GM19035 (cell line): ENCODE results near the gene MYOF.
"Not testable (repeated sequence)": the region's sequence is repeated elsewhere in the genome, so short reads cannot be mapped to it uniquely, and the experiment has no call there.

Experiments used
- ATAC-seq: cut with Tn5 transposase; IDR thresholded peaks from one replicate; pipeline ENCODE4 v1.9.1; 2021; ENCODE audit not compliant: unreplicated experiment

MYOF gene

DNA sequence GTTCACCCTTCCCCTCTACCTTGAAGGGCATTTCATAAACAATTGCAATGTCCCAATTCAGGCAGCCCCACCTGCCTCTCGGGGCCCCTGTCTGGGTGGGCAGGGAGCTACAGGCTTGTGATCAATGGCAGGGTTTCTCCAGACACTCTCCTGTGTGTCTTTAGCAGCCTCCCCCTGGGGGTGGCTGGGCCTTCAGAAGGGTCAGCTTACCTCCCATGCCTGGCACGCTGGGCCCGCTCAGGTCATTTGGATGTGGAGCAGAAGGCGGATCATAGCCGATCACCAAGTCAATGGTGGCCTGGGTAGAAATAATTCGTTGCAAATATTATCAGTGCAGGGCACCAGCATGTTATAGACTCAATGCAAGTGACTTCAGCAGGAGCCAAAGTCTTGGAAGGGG, 56.3 kb downstream of the MYOF start:
- ATAC-seq, result no peak

DNA sequence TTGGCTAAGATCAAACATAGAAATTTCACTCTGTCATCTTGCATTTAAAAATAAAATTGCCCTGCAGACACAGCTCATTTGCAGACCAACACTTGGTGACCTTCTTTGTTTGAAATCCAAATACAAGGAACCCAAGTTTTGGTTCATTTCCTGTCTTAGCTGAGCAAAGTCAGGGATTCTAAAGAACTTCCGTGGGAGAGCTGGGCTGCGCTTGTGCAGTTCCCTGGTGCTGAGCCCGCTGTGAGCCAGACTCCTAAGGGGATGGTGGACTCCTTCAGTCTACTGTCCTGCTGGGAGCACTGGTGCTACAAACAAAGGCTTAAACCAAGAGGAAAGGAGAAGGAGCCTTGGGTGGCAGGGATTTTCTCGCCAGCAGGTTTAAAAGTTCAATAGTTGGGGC, 60.0 kb downstream of the MYOF start:
- ATAC-seq, result no peak

DNA sequence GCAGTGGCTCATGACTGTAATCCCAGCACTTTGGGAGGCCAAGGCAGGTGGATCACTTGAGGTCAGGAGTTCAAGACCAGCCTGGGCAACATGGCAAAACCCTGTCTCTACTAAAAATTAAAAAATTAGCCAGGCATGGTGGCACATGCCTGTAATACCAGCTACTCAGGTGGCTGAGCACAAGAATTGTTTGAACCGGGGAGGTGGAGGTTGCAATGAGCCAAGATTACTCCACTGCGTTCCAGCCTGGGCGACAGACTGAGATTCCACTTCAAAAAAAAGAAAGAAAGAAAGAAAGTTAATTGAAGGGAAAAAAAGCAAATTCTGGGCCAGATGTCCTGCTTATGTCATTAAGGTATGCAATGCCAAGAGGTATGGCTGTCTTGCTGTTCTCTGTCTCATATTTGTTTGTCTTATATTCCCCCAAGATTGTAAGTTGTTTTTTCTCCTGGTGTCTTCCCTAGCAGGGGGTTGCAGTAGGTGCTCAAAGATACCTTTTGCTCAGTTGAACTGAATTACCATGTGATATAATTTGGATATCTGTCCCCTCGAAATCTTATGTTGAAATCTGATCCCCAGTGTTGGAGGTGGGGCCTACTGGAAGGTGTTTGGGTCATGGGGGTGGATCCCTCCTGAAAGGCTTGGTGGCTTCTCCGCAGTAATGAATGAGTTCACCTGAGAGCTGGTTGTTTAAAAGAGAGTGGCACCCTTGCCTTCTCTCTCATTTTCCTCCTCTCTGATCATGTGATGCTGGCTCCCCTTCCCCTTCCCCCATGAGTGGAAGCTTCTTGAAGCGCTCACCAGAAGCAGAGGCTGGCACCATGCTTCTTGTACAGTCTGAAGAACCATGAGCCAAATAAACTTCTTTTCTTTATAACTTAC, 60.9 kb downstream of the MYOF start:
- ATAC-seq, result no peak

DNA sequence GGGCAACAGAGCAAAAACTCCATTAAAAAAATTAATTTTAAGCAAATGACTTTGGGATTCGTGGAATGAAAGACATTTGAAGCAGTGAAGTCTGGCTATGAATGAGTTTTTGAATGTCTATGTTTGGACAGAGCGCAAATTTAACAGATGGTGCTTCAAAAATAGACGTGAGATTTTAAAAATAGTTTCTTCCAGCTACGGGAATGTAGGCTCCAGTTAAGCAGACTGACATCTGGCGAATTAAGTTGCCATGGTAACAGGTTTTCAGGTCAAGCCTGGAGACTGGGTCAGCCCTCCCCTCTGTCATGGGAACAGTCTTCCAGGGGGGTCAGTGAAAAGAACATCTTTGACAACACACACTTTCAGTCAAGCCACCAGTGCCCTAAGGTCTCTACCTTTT, 62.0 kb downstream of the MYOF start:
- no peak for ATAC-seq

DNA sequence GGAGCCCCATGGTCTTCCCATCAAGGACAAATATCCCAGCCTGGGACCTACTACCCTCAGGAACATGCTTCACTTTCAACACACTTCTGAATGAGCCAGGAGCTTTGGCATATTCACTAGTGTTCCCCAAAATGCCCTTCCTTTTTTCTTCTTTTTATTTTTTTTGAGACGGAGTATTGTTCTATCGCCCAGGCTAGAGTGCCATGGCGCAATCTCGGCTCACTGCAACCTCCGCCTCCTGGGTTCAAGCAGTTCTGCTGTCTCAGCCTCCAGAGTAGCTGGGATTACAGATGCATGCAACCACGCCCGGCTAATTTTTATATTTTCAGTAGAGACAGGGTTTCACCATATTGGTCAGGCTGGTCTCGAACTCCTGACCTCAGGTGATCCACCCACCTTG, 63.1 kb downstream of the MYOF start:
- not testable (repeated sequence) for ATAC-seq

DNA sequence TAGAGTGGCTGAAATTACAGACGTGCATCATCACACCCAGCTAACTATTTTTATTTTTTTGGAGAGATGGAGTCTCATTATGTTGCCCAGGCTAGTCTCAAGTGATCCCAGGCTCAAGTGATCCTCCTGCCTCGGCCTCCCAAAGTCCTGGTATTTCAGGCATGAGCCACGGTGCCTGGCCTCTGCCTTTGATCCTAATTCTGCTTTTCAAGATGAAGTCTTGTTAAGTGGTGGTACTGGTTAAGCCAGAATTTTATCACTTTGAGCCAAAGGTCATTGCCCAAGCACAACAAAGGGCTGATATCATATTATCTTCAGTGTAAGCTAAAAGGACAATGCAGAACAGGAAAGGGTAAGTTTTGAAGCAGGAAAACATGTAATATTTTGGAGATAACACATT, 64.2 kb downstream of the MYOF start:
- no peak for ATAC-seq

DNA sequence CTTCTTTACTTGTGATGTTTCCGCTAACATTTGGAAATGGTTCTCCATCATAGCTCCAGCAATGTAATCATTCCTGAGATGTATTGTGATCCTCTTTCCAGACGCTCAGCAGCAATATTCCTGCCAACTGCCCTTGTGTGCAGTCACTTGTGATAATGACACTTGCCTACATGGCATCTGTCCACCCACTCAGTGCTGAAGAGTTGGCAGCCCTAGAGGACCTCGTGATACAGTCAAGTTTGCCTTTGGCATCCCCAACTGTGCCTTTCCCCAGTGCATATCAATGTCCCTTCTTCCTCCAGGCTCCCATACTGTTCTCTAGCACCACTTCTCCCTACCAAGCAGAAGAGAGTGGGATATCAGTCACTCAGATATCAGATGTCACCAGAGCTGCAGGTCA, 64.9 kb downstream of the MYOF start:
- ATAC-seq, result no peak

DNA sequence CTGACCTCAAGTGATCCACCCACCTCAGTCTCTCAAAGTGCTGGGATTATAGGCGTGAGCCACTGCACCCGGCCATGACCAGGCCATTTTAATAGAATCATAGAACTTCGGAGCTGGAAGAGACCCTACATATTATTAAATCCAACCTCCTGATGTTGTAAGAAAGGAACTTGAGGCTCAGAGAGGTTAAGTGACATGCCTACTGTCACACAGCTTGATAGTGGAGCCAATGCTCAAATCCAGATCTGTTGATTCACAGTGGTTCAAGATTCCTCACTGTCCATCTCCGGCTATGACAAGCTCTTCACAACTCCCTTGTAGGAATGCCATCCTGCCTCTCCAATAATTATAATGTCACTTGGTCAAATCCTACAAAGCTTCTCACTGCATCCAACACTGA, 65.3 kb downstream of the MYOF start:
- no peak for ATAC-seq

DNA sequence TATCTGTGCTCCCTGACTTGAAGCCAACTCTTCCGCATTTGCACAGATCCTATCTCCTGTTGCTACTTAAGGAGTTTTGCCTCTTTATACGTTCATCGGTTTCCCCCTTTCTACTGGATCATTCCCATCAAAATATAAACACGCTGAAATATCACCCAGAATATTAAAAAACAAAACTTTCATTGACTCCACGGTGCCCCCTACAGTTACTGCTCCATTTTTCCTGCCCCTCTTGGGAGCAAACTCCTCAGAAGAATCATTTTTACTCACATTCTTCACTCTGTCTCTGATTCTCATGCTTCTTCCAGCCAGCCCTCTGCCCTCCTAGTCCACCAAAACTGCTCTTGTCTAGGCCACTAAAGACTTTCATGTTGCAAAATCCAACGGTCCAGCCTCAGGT, 66.4 kb downstream of the MYOF start:
- no peak for ATAC-seq

DNA sequence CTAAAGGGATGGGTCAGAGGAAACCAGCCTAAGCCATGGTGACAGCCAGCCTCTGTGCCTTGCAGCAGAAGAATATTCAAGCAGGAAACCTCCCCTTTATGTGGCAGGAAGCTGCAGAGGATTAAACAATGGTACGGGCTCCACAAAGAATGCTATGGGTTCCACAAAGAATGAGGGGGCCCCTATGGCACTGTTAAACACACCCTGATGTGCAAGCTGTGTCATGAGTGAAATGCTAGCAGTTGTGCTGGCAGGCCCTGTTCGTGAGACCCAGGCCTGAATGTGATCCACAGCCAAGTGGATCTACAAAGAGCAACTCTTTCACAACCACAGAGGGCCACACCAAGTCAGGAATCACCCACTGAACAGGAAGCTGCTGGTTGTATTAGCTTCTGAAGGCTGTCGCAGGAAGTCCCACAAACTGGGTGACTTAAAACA, 68.9 kb downstream of the MYOF start:
- ATAC-seq, result no peak

DNA sequence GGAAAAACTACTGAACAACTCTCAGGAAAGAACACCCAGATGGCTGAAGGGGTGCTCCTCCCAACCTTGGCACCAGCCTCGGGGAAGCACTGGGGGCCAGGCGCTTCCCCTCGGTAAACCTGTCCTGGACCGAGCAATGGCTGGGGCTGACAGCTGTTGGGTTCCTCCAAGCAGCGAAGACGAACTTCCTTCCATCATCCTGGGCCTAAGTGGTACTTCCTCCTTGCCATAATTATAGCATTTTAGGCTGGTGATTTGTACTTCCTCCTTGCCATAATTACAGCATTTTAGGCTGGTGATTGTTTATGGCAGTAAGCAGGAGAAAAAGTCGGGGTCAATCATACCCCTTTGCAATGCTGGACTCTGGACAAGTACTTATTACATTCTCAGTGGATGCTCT, 69.3 kb downstream of the MYOF start:
- no peak for ATAC-seq

DNA sequence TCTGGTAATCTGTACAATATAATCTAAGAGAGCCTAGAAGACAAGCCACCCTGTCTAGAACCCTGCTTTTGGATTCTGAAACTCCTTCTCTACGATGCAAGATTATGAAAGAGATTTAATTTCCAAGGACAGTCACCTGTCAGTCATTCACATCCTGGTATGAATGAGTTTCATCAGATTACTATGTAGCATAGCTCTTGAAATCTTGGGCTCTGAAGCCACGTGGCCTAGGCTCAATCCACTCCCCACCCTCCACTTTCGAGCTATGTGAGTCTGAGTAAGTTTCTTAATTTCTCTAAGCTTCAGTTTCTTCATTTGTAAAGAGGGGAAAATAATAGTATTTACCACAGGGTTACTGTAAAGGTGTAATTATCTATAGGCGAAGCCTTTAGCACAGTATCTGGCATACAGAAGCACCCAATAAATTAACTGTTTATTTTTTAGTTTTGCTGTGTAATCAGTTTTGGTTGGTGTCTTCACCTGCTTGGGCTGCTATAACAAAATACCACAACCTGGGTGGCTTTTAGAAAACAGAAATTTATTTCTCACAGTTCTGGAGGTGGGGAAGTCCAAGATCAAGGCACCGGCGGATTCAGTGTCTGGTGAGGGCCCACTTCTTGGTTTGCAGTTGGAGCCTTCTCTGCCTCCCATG, 71.3 kb downstream of the MYOF start:
- ATAC-seq, result no peak

DNA sequence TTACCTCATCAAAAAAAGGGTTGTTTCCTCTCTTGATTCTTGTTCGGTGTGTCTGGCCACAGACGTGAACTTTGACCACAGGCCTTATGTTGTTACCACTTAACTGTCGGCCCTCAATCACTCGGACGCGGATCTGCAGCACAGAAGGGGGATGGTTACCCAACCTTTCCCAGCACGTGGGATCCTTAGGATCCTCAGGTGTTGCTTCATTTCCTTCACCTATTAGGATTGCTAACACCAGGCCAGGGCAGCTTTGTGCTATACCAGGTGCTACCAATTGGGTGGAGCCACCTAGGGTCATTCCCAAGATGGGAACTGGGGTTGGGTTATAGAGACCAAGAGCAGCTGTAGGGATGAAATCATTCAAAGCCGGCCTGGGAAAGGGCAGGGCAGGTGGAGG, 73.4 kb downstream of the MYOF start:
- no peak for ATAC-seq

DNA sequence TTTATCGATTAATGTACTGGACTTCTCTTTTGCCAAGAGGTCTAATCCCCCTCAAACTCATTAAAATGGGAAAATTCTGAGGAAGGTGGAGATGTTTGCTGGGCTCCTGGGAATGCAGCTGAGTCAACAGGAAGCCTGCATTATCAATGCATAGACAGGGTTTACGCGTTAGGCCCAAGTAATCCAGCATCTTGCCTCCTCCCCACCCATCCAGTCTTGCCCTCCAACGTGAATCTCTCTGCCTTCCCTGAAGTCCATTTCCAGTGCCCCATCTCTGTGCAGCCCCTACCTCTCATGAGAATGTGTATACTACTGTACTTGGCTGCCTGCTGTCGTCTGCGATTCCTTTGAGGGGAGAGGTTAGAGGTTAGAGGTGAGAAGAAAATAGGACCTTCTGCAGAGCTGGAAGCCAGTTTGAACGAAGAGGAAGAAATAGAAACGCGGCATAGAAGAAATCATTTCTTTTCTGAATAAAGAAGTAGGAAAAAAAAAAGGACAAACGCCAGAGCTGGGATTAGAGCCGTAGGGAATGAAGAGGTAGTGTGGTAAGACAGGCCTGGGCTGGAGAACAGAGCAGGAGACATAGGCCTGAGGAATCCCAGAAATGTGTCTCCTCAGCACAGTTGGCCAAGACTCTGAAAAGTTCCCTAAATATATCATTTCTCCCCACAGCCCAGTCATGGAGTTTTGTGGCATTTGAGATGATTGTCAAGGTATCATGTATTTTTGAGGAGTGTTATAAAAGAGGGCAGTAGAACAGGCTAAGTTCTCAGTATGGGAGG, 75.6 kb downstream of the MYOF start:
- no peak for ATAC-seq

DNA sequence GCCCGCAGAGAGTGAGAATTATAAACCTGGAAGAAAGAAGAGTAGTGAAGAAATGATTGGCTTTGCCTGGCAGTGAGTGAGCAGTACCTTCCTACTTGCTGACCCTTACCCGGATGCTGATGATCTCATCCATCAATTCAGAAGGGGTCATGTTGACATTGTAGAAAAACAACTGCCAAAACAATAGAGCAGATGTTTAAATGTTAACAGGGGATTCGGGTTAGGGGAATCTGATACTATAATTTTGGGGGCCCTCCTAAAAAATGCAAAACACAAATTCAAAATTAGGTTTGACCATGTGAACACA, 78.1 kb downstream of the MYOF start:
- ATAC-seq, result no peak

DNA sequence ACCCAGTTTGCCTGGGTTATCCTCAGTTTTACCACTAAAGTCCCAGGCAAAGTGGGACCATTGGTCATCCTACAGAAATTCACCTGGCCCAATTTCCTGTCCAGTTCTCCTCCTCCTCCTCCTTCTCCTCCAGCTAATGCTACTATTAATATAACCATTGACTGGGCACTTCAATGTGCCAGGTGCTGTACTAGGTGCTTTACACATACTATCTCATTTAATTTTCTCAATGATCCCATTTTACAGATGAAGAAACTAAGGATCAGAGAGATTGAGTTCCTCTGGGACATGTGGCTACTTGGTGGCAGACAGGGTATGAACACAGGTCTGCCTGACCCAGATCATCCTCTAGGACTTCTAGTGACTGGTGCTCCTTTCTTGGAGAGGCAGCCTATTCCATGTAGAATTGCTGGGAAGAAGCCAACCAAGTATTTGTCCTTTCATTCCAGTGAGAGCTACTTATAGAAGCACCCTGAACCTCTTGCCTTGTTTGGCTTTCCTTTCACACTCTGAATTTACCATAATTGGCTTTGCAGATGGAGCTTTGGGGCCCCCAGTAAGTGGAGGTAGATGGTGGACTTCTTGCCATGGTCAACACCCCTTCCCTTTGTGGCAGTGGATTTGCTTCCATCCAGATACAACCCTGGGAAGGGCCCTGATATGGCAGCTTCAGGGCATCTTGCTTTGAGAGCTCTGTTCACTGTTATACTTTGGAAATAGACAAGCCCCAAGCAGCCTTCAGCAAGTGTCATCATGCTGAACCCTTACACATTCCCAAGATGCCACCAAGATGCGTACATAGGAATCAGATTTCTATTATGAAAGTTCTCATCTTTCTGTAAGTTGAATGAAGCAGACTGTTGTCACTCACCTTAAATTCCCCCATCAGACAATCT, 78.7 kb downstream of the MYOF start:
- no peak for ATAC-seq

DNA sequence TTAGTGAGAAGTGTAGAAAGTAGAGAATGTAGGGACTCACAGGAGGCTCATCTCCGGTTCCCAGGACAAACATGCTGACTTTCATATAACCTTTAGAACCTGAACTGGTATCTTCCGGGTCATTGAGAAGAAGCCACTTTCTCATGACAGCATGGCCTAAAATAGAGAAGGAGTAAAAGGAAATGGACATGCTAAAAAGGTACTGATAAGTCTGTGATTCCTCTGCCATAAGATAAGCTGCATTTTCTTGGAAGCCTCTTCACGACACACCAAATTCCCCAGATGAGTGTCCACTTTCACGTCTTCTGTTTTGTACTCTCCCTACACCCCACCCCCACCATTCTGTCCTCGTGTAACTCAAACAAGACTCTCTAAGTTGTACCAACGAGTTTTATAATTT, 79.9 kb downstream of the MYOF start:
- no peak for ATAC-seq

DNA sequence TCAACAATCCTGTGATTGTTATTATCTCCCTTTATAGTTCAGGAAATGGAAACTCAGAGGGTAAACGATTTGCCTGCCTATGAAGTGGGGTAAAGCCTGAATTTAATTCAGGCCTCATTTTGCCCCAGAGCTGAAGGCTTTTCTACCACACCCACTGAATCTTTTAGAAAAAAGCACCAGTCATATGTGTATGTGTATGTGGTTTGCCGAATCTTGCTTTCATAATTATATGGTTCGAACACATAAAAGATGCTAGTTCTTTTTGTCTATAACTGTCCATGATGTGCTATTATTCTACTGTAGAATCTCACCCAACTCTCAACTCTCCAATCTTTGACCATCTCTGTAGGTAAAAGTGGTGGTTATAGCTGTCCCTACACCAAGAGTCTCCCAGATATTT, 83.6 kb downstream of the MYOF start:
- ATAC-seq, result no peak

DNA sequence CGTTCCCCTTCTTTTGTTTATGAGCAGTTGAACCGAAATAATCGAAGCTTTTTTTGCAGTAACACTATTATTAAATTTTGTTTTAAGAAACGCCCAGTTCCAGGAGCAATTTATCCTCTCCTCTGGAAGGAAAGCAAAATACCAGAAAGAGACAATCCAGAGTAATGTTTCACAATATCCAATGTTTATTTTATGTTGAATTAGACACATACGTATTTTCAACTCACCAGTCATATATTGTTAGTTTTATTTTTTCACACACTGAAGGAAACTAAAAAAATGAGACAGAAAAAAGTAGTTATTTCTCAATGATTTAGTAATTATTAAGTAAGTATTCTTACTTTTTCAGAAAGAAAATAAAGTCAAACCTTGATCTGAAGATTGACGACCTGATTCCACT, 85.1 kb downstream of the MYOF start:
- no peak for ATAC-seq

DNA sequence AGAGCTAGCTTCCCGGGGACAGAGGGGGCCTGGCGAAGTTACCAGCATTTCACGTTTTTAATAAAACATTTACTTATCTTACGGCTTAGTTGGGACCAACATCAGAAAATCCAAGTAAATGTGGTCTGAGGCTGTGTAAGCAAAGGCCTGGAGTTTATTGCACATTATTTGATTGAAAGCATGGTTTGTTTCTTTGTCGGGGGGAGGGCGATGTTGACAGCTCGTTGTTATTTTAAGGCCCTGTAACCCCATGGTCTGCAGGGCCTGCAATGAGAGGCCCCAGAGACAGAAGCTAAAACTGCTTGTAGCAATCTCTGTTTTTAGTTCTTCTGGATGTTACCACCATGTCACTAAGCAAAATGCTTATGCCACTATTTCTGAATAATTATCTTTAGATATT, 88.9 kb downstream of the MYOF start:
- ATAC-seq, result no peak

DNA sequence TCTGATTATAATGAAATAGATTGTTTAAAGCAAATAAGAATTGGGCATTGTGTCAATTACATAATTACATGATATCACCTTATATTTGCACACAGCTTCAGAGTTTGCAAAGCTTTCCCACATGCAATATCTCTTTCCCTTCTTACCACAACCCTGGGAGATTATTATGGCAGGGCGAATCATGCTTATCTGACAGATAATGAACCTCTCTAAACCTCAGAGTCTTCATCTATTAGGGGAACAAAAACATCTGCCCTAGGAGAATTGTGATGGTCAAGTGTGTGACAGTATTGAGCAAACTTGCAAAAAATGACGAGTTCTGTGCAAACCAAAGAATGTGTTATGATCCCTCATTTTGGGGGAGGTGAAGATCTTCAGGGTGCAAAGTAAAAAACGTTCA, 90.0 kb downstream of the MYOF start:
- ATAC-seq, result no peak
